SJCRH30 (cell line): ENCODE measurements around the gene CFAP97D2. TPM values are rescaled to one million over a fixed set of nuclear protein-coding genes. Genes with fewer than 3 reads are reported as not detected.

ENCODE experiments used
- DNase-seq, 2 experiments: peaks; one replicate each; pipeline ENCODE4 v3.0.0-alpha.2; 2015 to 2020
- H3K27ac ChIP-seq: fragments of 250-450 bp; sonication (Bioruptor Pico); 2 replicates; pipeline ENCODE4 v1.5.1; 2020; ENCODE audit warnings: mild to moderate bottlenecking, moderate library complexity
- H3K27me3 ChIP-seq: fragments of 250-450 bp; sonication (Bioruptor Pico); 2 replicates; pipeline ENCODE4 v1.5.1; 2020; ENCODE audit warnings: mild to moderate bottlenecking, moderate library complexity
- H3K36me3 ChIP-seq: fragments of 250-450 bp; sonication (Bioruptor Pico); 2 replicates; pipeline ENCODE4 v1.5.1; 2020; ENCODE audit warnings: mild to moderate bottlenecking, moderate library complexity
- H3K4me1 ChIP-seq: fragments of 250-450 bp; sonication (Bioruptor Pico); 2 replicates; pipeline ENCODE4 v1.5.1; 2020; ENCODE audit warnings: mild to moderate bottlenecking, moderate library complexity
- H3K4me3 ChIP-seq: fragments of 250-450 bp; sonication (Bioruptor Pico); 2 replicates; pipeline ENCODE4 v1.5.1; 2020; ENCODE audit warnings: mild to moderate bottlenecking, moderate library complexity
- H3K9me3 ChIP-seq: fragments of 250-450 bp; sonication (Bioruptor Pico); replicated peaks from 2 replicates; pipeline ENCODE4 v1.5.1; 2020; ENCODE audit warnings: mild to moderate bottlenecking, moderate library complexity
- total RNA-seq: library from RNA; depleted of rRNA; stranded (reverse); fragments of >200 nt; shearing (Covaris generic); gene quantifications from 2 replicates; pipeline ENCODE4 v1.2.3, GENCODE V29; 2014; rRNA removed

The CFAP97D2 gene
- total RNA-seq, 1 experiment from 2014 or later = 0.71 TPM

- H3K27ac ChIP-seq = no peak overlapping the region
- no peak for DNase-seq
- peaks cover 81% of the 10 kb centered on the region for H3K36me3 ChIP-seq
- no peaks in the 10 kb centered on the region for H3K9me3 ChIP-seq
- no peaks in the 10 kb centered on the region for H3K4me1 ChIP-seq
- H3K27me3 ChIP-seq = no peaks in the 10 kb centered on the region
- no peak overlapping the region for H3K4me3 ChIP-seq
Measured at GRCh38 chr13:114264886-114265611, 86.0 kb downstream of the CFAP97D2 start.

- H3K4me3 ChIP-seq = no peak overlapping the region
- no peaks in the 10 kb centered on the region for H3K9me3 ChIP-seq
- H3K27me3 ChIP-seq = no peaks in the 10 kb centered on the region
- peaks cover 79% of the 10 kb centered on the region for H3K36me3 ChIP-seq
- no peaks in the 10 kb centered on the region for H3K4me1 ChIP-seq
- no peak for DNase-seq
- no peak overlapping the region for H3K27ac ChIP-seq
Measured at GRCh38 chr13:114266241-114266640, 87.2 kb downstream of the CFAP97D2 start.

- no peaks in the 10 kb centered on the region for H3K4me1 ChIP-seq
- H3K27ac ChIP-seq = no peak overlapping the region
- H3K4me3 ChIP-seq = no peak overlapping the region
- H3K27me3 ChIP-seq = no peaks in the 10 kb centered on the region
- no peak for DNase-seq
- no peaks in the 10 kb centered on the region for H3K9me3 ChIP-seq
- peaks cover 72% of the 10 kb centered on the region for H3K36me3 ChIP-seq
Measured at GRCh38 chr13:114268344-114269280, 89.6 kb downstream of the CFAP97D2 start.

GRCh38 chr13:114269281-114269770 lies 90.3 kb downstream of the CFAP97D2 start:
- Histone ChIP-seq H3K4me1 (no peaks in the 10 kb centered on the region), H3K9me3 (no peaks in the 10 kb centered on the region), H3K36me3 (peaks cover 72% of the 10 kb centered on the region)

More at GRCh38 chr13:114269281-114269770, 90.3 kb downstream of the CFAP97D2 start:
- Histone ChIP-seq H3K27ac (no peak overlapping the region), H3K4me3 (no peak overlapping the region), H3K27me3 (no peaks in the 10 kb centered on the region)
- DNase-seq = no peak

Other genes with a start within 250 kb of the CFAP97D2 start
- 0.04 TPM in 1 of 2 replicates, not detected in the other for gene C13orf46, start 205.2 kb upstream of the CFAP97D2 start, total RNA-seq
- 18.6 and 20.5 TPM in 2 replicates for gene RASA3, start 46.6 kb upstream of the CFAP97D2 start, total RNA-seq
- gene CDC16, start 55.6 kb downstream of the CFAP97D2 start, total RNA-seq = 26.3 and 29.9 TPM in 2 replicates
- gene UPF3A, start 102.3 kb downstream of the CFAP97D2 start, total RNA-seq = 32.0 and 34.1 TPM in 2 replicates
- gene CHAMP1, start 135.2 kb downstream of the CFAP97D2 start, total RNA-seq = 21.4 and 23.4 TPM in 2 replicates